Progenitor cell of endocrine pancreas (in vitro differentiated cells): ENCODE data around the gene LTBR. TPM values are rescaled to one million over a fixed set of nuclear protein-coding genes. Genes with fewer than 3 reads are reported as not detected.
A peak's percentile ranks its signal among the peaks of the same experiment; 100 is the strongest.

Source experiments
- DNase-seq: peaks from one replicate; pipeline ENCODE4 v3.0.0; 2021; ENCODE audit warnings: low spot score; ENCODE audit not compliant: unreplicated experiment
- H3K27ac Mint-ChIP-seq: 2 replicates; pipeline ENCODE4 v1.8.0; 2021; ENCODE audit warnings: mild to moderate bottlenecking, moderate library complexity, mixed read lengths
- H3K27me3 Mint-ChIP-seq: 2 replicates; pipeline ENCODE4 v1.8.0; 2021; ENCODE audit warnings: mixed read lengths
- H3K36me3 Mint-ChIP-seq: 2 replicates; pipeline ENCODE4 v1.8.0; 2022; ENCODE audit warnings: mixed read lengths; ENCODE audit not compliant: insufficient read depth
- H3K4me1 Mint-ChIP-seq: 2 replicates; pipeline ENCODE4 v1.8.0; 2021; ENCODE audit warnings: low read depth, mixed read lengths
- H3K4me3 Mint-ChIP-seq: 2 replicates; pipeline ENCODE4 v1.8.0; 2021; ENCODE audit warnings: low read depth, mild to moderate bottlenecking, moderate library complexity, mixed read lengths
- H3K9me3 Mint-ChIP-seq: 2 replicates; pipeline ENCODE4 v1.8.0; 2021; ENCODE audit warnings: low read depth, mixed read lengths
- total RNA-seq: library from RNA; stranded (reverse); gene quantifications from 2 replicates; pipeline ENCODE4 v1.2.1, GENCODE V29; 2021
- TF ChIP-seq, protein P1 (sequence below): fragments of 200-600 bp; sonication (generic); IDR thresholded peaks from one replicate; pipeline ENCODE4 v1.5.0; 2021; ENCODE audit warnings: antibody characterized with exemption, mild to moderate bottlenecking; ENCODE audit not compliant: unreplicated experiment

The LTBR gene
- total RNA-seq, 1 donor from 2014 or later = 17.8 TPM

DNA sequence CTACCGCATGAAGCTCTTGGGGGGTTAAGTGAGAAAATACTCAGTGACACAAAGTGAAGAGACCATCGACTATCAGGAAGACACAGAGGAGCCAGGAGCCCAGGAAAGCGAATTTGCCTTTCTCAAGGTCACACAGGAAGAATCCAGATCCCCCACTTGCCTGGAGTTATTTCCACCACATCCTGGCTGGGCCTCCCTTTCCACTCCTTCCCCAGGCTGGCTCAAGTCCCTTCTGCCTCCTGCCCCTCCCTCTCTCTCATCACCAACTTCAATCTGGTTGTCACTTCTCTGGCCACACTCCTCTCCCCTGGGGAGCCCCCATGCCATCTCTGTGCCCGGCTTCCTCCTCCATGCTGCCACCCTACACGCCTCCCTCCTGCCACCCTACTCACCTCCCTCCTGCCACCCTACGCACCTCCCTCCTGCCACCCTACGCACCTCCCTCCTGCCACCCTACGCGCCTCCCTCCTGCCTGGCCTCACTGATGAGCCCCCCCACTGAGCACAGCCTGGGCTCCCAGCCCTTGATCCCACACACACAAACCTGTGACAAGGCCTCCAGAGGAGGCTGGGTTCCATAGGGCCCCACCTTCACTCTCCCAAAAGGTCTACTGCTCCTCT, 14.9 kb upstream of the LTBR start:
- TF ChIP-seq, protein P1, sequence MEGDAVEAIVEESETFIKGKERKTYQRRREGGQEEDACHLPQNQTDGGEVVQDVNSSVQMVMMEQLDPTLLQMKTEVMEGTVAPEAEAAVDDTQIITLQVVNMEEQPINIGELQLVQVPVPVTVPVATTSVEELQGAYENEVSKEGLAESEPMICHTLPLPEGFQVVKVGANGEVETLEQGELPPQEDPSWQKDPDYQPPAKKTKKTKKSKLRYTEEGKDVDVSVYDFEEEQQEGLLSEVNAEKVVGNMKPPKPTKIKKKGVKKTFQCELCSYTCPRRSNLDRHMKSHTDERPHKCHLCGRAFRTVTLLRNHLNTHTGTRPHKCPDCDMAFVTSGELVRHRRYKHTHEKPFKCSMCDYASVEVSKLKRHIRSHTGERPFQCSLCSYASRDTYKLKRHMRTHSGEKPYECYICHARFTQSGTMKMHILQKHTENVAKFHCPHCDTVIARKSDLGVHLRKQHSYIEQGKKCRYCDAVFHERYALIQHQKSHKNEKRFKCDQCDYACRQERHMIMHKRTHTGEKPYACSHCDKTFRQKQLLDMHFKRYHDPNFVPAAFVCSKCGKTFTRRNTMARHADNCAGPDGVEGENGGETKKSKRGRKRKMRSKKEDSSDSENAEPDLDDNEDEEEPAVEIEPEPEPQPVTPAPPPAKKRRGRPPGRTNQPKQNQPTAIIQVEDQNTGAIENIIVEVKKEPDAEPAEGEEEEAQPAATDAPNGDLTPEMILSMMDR = no peak
- Mint-ChIP-seq H3K4me3 (no peak overlapping the region), H3K4me1 (peaks cover 38% of the 10 kb centered on the region), H3K9me3 (no peaks in the 10 kb centered on the region), H3K27me3 (peaks cover 3% of the 10 kb centered on the region), H3K27ac (no peak overlapping the region), H3K36me3 (no peaks in the 10 kb centered on the region)
- no peak for DNase-seq

DNA sequence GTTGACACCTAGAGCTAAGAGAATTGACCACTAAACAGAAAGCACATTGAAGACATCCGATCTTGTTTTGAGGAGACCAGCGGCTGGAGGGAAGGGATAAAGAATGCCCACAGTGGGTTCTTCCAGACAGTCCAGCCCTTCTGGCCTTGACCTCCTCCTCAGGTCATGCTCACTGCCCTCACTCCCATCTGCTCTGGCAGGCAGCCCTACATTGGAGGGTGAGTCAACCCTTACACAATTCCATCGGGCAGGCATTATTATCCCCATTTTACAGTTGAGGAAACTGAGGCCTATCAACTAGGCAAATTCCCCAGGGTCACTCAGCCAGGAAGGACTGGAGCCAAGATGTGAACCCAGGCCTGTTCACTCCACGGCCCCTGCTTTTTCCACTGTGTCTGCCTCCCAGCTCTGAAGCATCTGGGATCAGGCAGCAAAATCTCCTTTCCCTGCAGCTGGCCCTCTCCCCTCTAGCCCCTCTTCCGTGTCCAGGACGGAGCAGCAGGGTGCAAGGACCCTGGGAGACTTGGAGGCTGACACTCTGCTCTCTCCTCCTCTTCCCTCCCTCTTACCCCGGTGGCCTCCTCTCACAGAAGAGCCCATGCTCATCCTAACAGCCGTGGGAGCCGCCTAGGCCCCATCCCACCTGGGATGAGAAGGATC, 13.9 kb upstream of the LTBR start:
- TF ChIP-seq, protein P1 = no peak
- H3K9me3 Mint-ChIP-seq = no peaks in the 10 kb centered on the region

DNA sequence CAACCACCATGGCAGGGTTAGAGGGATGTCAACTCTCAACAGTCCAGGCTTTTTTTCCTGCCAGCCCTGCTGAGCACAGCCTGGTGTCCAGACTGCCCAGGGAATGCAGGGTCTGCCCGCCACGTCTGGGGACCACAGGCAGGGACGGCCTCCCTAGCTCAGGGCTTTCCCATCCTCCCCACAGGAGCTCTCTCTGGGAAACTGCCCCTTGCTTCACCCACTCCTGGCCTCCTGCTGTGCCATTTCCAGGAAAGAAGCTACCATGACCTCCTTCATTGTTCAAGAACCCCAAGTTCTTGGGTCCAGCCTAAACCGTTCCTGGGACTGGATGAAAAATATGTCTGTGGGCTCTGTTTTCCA, 13.4 kb upstream of the LTBR start:
- Mint-ChIP-seq H3K4me1 (peaks cover 46% of the 10 kb centered on the region), H3K27me3 (peaks cover 11% of the 10 kb centered on the region), H3K27ac (peak overlapping the region; percentile 92), H3K9me3 (no peaks in the 10 kb centered on the region), H3K4me3 (peak overlapping the region; percentile 22), H3K36me3 (no peaks in the 10 kb centered on the region)
- no peak for DNase-seq
- TF ChIP-seq, protein P1 = no peak

More for the DNA sequence above, 13.9 kb upstream of the LTBR start:
- DNase-seq = no peak
- H3K4me3 Mint-ChIP-seq = no peak overlapping the region
- no peaks in the 10 kb centered on the region for H3K36me3 Mint-ChIP-seq
- peak overlapping the region; percentile 92 for H3K27ac Mint-ChIP-seq
- peaks cover 9% of the 10 kb centered on the region for H3K27me3 Mint-ChIP-seq
- H3K4me1 Mint-ChIP-seq = peaks cover 41% of the 10 kb centered on the region

DNA sequence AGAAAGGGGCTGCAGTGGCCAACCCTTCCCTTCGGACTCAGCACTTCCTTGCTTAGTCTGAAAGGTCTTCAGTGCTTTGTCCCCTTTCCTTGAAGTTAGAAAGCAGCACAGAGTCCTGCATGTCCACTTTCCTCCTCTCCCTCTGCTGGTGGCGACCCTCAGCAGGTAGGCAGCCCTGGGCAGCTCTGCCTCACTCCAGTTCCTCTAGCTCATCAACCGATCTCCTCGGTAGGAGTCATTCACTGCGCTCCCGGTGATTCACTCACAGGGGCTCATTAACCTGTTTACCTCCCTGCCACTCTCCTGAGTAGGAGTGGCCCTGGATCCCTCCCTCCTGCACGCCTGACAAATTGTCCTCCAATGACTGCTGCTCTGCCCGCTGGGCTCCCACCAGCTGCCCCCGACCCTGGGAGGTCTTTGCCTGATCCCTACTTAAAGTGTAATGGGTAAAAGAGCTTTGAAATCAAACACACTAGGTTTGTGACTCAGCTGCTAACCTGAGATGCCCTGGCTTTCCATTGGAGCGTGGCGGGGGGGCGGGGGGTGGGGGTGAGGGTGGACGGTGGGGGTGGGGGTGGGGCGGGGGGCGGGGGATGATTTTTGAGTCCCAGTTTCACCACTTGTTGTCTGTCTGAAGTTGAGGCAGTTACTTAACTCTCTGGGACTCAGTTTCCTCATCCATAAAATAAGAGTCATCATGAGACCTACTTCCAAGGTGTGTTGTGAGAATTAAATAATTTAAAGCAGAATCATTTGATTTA, 12.8 kb upstream of the LTBR start:
- Mint-ChIP-seq H3K9me3 (no peaks in the 10 kb centered on the region), H3K27me3 (peaks cover 11% of the 10 kb centered on the region), H3K4me1 (peaks cover 52% of the 10 kb centered on the region), H3K36me3 (no peaks in the 10 kb centered on the region), H3K4me3 (peak overlapping the region; percentile 22), H3K27ac (peak overlapping the region; percentile 92)
- TF ChIP-seq, protein P1 = peak; percentile 53
- peak; percentile 79 for DNase-seq

DNA sequence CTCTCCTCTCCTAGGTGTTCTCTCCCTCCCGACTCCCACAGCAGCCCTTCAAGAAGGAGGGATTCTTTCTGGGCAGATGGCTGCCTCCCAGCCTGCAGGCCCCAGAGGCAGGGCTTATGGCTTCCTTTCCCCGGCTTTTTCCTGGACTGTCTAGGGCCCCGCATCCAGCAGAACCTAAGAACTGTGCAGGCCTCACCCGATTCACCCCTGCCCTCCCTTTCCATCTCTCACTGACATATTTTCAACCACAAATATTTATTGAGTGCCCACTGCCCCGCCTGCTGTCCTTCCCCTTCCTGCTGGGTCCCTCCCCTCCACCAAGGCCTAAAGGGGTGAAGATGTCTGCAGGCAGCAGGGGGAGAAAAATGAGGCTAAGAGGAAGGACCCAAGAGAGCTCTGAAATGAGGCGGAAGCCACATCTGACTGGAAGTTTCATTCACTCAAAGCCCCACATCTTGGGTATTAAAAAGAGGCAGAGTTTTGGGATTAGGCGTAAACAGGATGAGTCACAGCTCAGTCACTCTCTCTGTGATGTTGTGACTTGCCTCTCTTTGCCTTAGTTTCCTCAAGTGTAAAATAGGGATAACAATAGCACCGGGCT, 11.5 kb upstream of the LTBR start:
- Mint-ChIP-seq H3K4me1 (peaks cover 64% of the 10 kb centered on the region), H3K4me3 (peak overlapping the region; percentile 11), H3K36me3 (no peaks in the 10 kb centered on the region), H3K27ac (peak overlapping the region; percentile 91), H3K27me3 (peaks cover 14% of the 10 kb centered on the region), H3K9me3 (no peaks in the 10 kb centered on the region)
- TF ChIP-seq, protein P1 = no peak
- DNase-seq = no peak
